Caco-2 (cell line): ENCODE measurements around the gene RAB3D. TPM values are rescaled to one million over a fixed set of nuclear protein-coding genes. Genes with fewer than 3 reads are reported as not detected.

Experiments used
- BruUV-seq: library from RNA; stranded (reverse); fragments of 400-500 nt; replicated peaks from 2 replicates; lab custom pipeline; 2021; lab: Mats Ljungman, UMichigan
- CTCF ChIA-PET: fragments of 300-600 bp; sonication (Branson Sonifier 250); formaldehyde crosslinking; loops from one replicate; lab custom pipeline; 2022; ENCODE audit warnings: antibody characterized with exemption; lab: Charles Lee
- POLR2A ChIA-PET: fragments of 300-600 bp; sonication (Branson Sonifier 250); formaldehyde crosslinking; loops from one replicate; lab custom pipeline; 2022; ENCODE audit warnings: antibody characterized with exemption; lab: Charles Lee
- DNase-seq, 2 experiments: peaks; one replicate each; pipeline versions ENCODE4 v3.0.0 to v3.0.0-alpha.2; 2020 to 2022
- H3K27me3 ChIP-seq: replicated peaks from 2 replicates; pipeline ENCODE4 v1.6.0; 2011; ENCODE audit warnings: low read length; ENCODE audit not compliant: control insufficient read depth, insufficient read depth
- H3K36me3 ChIP-seq: 2 replicates; pipeline ENCODE4 v1.5.1; 2011; ENCODE audit warnings: low read length; ENCODE audit not compliant: control insufficient read depth, insufficient read depth
- H3K4me1 ChIP-seq: fragments of 250-450 bp; sonication (Bioruptor Pico); 2 replicates; pipeline ENCODE4 v1.5.1; 2020; ENCODE audit warnings: mild to moderate bottlenecking
- H3K4me3 ChIP-seq: 2 replicates; pipeline ENCODE4 v1.5.1; 2011; ENCODE audit warnings: low read depth, mild to moderate bottlenecking, control low read depth, low read length
- H3K9me3 ChIP-seq: fragments of 250-450 bp; sonication (Bioruptor Pico); 2 replicates; pipeline ENCODE4 v1.5.1; 2020; ENCODE audit warnings: mild to moderate bottlenecking, moderate library complexity
- H3K27ac Mint-ChIP-seq: one replicate; pipeline ENCODE4 v1.8.0; 2022; ENCODE audit warnings: mixed read lengths; ENCODE audit not compliant: unreplicated experiment
- H3K27me3 Mint-ChIP-seq: one replicate; pipeline ENCODE4 v1.8.0; 2022; ENCODE audit warnings: mixed read lengths; ENCODE audit not compliant: insufficient read depth, unreplicated experiment
- H3K36me3 Mint-ChIP-seq: one replicate; pipeline ENCODE4 v1.8.0; 2022; ENCODE audit warnings: mild to moderate bottlenecking, mixed read lengths; ENCODE audit not compliant: insufficient read depth, unreplicated experiment
- H3K4me1 Mint-ChIP-seq: one replicate; pipeline ENCODE4 v1.8.0; 2022; ENCODE audit warnings: low read depth, mixed read lengths; ENCODE audit not compliant: unreplicated experiment
- H3K4me3 Mint-ChIP-seq: one replicate; pipeline ENCODE4 v1.8.0; 2022; ENCODE audit warnings: mild to moderate bottlenecking, moderate library complexity, mixed read lengths; ENCODE audit not compliant: unreplicated experiment
- H3K9me3 Mint-ChIP-seq: one replicate; pipeline ENCODE4 v1.8.0; 2022; ENCODE audit warnings: mixed read lengths; ENCODE audit not compliant: unreplicated experiment
- intact Hi-C: fragments of 100-400 bp; cut with micrococcal nuclease; formaldehyde crosslinking; loops from one replicate; pipeline ENCODE4 v1.10.0; 2022; ENCODE audit not compliant: unreplicated experiment
- total RNA-seq: library from RNA; stranded (reverse); gene quantifications from 2 replicates; pipeline ENCODE4 v1.2.3, GENCODE V29; 2022
- TF ChIP-seq, protein P1 (sequence below), 2 experiments: fragments of 200-600 bp in 1 of 2; IDR thresholded peaks; 1 replicate in 1 of 2; 2 replicates in 1 of 2; pipeline versions ENCODE4 v1.5.1 to v1.8.0; 2011 to 2022; ENCODE audit warnings: antibody characterized with exemption in 1 of 2, control low read depth in 1 of 2, inconsistent platforms in 1 of 2, low read depth in 1 of 2, low read length in 1 of 2, mild to moderate bottlenecking in 1 of 2, moderate library complexity in 1 of 2; ENCODE audit not compliant: insufficient read depth in 1 of 2, severe bottlenecking in 1 of 2, unreplicated experiment in 1 of 2

The RAB3D gene
- total RNA-seq, 1 experiment from 2014 or later, result 28.0 TPM

DNA sequence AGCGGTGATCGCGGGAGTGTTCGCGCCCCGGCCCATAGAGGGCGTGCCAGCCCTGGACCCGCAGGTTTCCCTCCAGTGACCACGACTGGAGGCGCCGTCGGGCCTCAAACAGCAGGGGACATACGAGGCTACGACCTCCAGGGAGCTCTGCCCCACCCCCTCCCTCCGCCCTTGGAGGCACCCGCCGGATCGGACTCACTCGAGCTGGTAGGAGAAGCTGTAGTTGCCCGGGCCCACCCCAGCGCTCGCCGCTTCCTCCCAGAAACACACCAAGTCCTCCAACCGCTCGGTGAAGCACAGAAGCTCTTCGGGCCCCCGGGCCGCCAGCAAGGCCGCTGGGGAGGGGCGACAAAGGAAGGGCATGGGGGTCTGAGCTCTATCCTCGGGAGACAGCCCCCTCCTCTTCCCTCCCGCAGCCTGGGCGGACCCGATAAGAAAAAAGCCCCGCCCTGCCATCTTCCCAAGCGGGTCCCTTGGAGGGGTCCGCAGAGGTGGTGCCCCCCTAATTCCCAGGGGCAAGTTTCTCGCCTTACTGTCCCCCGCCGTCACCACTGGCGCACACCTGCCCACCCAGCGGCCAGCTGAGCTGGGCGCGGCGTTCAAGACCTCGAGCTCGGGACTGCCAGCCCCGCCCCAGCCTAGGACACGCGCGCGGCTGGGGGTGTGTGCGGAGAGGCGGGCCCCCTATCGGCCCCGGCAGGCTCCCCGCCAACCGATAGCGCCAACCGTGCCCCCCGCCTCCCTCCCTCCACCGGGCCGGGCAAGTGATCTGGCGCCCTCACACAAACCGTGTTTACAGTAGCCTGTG lies 43.6 kb upstream of the RAB3D start:
- H3K4me3 Mint-ChIP-seq, result peak overlapping the region; percentile 95
- CTCF ChIA-PET, result interaction anchor here (0.5 to 2.7 kb wide), 20 partner anchors 9 to 186 kb away, joined by 3 to 31 read pairs (median 6); partner anchors contain the start of genes ELOF1, ODAD3, PRKCSH and RGL3

GRCh38 chr19:11380653-11381537 lies 41.4 kb upstream of the RAB3D start:
- Histone ChIP-seq H3K36me3 (no peaks in the 10 kb centered on the region), H3K4me1 (0 out of 2 replicates have a peak, but pooled peaks cover 4% of the 10 kb centered on the region), H3K27me3 (no peaks in the 10 kb centered on the region), H3K4me3 (peak overlapping the region; percentile 58), H3K9me3 (no peaks in the 10 kb centered on the region)
- Mint-ChIP-seq H3K4me1 (no peaks in the 10 kb centered on the region), H3K27me3 (no peaks in the 10 kb centered on the region), H3K9me3 (no peaks in the 10 kb centered on the region), H3K27ac (peak overlapping the region; percentile 98), H3K4me3 (peak overlapping the region; percentile 95), H3K36me3 (peaks cover 12% of the 10 kb centered on the region)
- TF ChIP-seq, protein P1, sequence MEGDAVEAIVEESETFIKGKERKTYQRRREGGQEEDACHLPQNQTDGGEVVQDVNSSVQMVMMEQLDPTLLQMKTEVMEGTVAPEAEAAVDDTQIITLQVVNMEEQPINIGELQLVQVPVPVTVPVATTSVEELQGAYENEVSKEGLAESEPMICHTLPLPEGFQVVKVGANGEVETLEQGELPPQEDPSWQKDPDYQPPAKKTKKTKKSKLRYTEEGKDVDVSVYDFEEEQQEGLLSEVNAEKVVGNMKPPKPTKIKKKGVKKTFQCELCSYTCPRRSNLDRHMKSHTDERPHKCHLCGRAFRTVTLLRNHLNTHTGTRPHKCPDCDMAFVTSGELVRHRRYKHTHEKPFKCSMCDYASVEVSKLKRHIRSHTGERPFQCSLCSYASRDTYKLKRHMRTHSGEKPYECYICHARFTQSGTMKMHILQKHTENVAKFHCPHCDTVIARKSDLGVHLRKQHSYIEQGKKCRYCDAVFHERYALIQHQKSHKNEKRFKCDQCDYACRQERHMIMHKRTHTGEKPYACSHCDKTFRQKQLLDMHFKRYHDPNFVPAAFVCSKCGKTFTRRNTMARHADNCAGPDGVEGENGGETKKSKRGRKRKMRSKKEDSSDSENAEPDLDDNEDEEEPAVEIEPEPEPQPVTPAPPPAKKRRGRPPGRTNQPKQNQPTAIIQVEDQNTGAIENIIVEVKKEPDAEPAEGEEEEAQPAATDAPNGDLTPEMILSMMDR (IDR thresholded peaks at IDR 0.05; ENCODE audit: insufficient read depth in 1 of 2, low read depth in 1 of 2, low read length in 1 of 2, severe bottlenecking in 1 of 2, unreplicated experiment in 1 of 2), result peak; percentile 68 to 70
- no TSS peak for BruUV-seq
- ChIA-PET POLR2A (interaction anchor here (0.5 to 1.8 kb wide), 12 partner anchors 11 to 259 kb away, joined by 3 to 14 read pairs (median 5); partner anchors contain the start of genes CCDC159, ODAD3, PRKCSH and TMEM205), CTCF (interaction anchor here (0.5 to 2.2 kb wide), 42 partner anchors 10 to 455 kb away, joined by 3 to 42 read pairs (median 4); partner anchors contain the start of genes CCDC159, ECSIT, ELOF1 and ODAD3)
- intact Hi-C loops, result loop anchor here (1.0 to 5.0 kb wide), 4 partner anchors 36 to 101 kb away; partner anchors contain the start of genes ODAD3, PRKCSH and RGL3
- peak; percentile 99 for DNase-seq

More for the DNA sequence above, 43.6 kb upstream of the RAB3D start:
- POLR2A ChIA-PET, result interaction anchor here (0.5 to 2.3 kb wide), 9 partner anchors 8 to 442 kb away, joined by 3 to 19 read pairs (median 4); partner anchors contain the start of genes RGL3 and SWSAP1
- Mint-ChIP-seq H3K4me1 (no peaks in the 10 kb centered on the region), H3K36me3 (peaks cover 12% of the 10 kb centered on the region), H3K27ac (peak overlapping the region; percentile 98), H3K27me3 (no peaks in the 10 kb centered on the region), H3K9me3 (no peaks in the 10 kb centered on the region)
- TF ChIP-seq, protein P1 (IDR thresholded peaks at IDR 0.05; ENCODE audit: insufficient read depth in 1 of 2, low read depth in 1 of 2, low read length in 1 of 2, severe bottlenecking in 1 of 2, unreplicated experiment in 1 of 2), result peak; percentile 82 to 87
- Histone ChIP-seq H3K27me3 (no peaks in the 10 kb centered on the region), H3K36me3 (no peaks in the 10 kb centered on the region), H3K4me1 (0 out of 2 replicates have a peak, but pooled peaks cover 4% of the 10 kb centered on the region), H3K4me3 (peak overlapping the region; percentile 59), H3K9me3 (no peaks in the 10 kb centered on the region)
- intact Hi-C loops, result loop anchor here (5.0 kb wide), 1 partner anchor 34 kb away; the partner anchor contains the start of gene RGL3
- DNase-seq, result peak; percentile 78 to 82
- no TSS peak for BruUV-seq
